A549 treated with AZD9567 at 1 μM for 4 hours (cell line): ENCODE results near the gene CSPG5. TPM values are rescaled to one million over a fixed set of nuclear protein-coding genes. Genes with fewer than 3 reads are reported as not detected.

Experiments used
- total RNA-seq: library from RNA; stranded (reverse); fragments of 200-300 nt; extraction: Qiagen RNA extraction; gene quantifications from 5 replicates; pipeline ENCODE4 v1.2.3, GENCODE V29; 2022; ENCODE audit not compliant: insufficient read depth

CSPG5 gene
- 0.70 to 1.5 TPM (median 1.1 TPM) in 4 of 5 replicates, not detected in the other for total RNA-seq

GRCh38 chr3:47578691-47579632, at the start of gene CSPG5:
CSPG5 (minus strand) TSS chr3:47578865; CDS start chr3:47578693, 172 bp downstream.

GRCh38 chr3:47513125-47513929, 65.3 kb downstream of the CSPG5 start, which contains the start of gene ELP6:
ELP6 (minus strand) TSS chr3:47513712; CDS start chr3:47513590, 122 bp downstream.

Other genes with a start within 250 kb of the CSPG5 start
- gene PTPN23, start 197.8 kb downstream of the CSPG5 start, total RNA-seq, result 17.9 to 25.2 TPM (median 24.4 TPM) in 5 replicates
- 21.5 to 30.7 TPM (median 29.6 TPM) in 5 replicates for gene SCAP, start 102.9 kb downstream of the CSPG5 start, total RNA-seq
- gene ELP6, start 65.2 kb downstream of the CSPG5 start, total RNA-seq, result 25.9 to 35.1 TPM (median 26.7 TPM) in 5 replicates
- 21.6 to 25.2 TPM (median 25.1 TPM) in 5 replicates for gene SMARCC1, start 203.0 kb upstream of the CSPG5 start, total RNA-seq
- gene DHX30, start 224.3 kb upstream of the CSPG5 start, total RNA-seq, result 41.6 to 47.8 TPM (median 47.3 TPM) in 5 replicates